Liver (tissue), 9 donors: ENCODE results near the gene OR10H4. TPM values are rescaled to one million over a fixed set of nuclear protein-coding genes. Genes with fewer than 3 reads are reported as not detected.

Experiments used
- DNase-seq: peaks from one replicate; pipeline ENCODE4 v3.0.0-alpha.2; 2017; ENCODE audit warnings: low spot score
- H3K27ac ChIP-seq, 2 donors: one replicate each; pipeline ENCODE4 v1.7.0; 2013; ENCODE audit warnings: inconsistent platforms in 2 of 2, low read length in 2 of 2, control low read depth in 1 of 2, low read depth in 1 of 2, mild to moderate bottlenecking in 1 of 2
- H3K27me3 ChIP-seq, 4 donors: one replicate each; pipeline versions ENCODE4 v1.6.1 to v1.7.0; 2013; ENCODE audit warnings: low read length in 3 of 4, inconsistent platforms in 1 of 4, mild to moderate bottlenecking in 1 of 4, moderate library complexity in 1 of 4; ENCODE audit not compliant: control insufficient read depth in 4 of 4, insufficient read depth in 4 of 4
- H3K36me3 ChIP-seq, 4 donors: one replicate each; pipeline versions ENCODE4 v1.6.1 to v1.7.0; 2013; ENCODE audit warnings: low read length in 3 of 4, mild to moderate bottlenecking in 3 of 4, low read depth in 1 of 4, moderate library complexity in 1 of 4; ENCODE audit not compliant: control insufficient read depth in 4 of 4, insufficient read depth in 3 of 4
- H3K4me1 ChIP-seq, 4 donors: one replicate each; pipeline versions ENCODE4 v1.6.1 to v1.7.0; 2013; ENCODE audit warnings: low read length in 3 of 4, mild to moderate bottlenecking in 3 of 4, moderate library complexity in 1 of 4; ENCODE audit not compliant: control insufficient read depth in 4 of 4, insufficient read depth in 4 of 4
- H3K4me3 ChIP-seq, 3 donors: one replicate each; pipeline versions ENCODE4 v1.6.1 to v1.7.0; 2013; ENCODE audit warnings: low read length in 3 of 3, control low read depth in 1 of 3, low read depth in 1 of 3, mild to moderate bottlenecking in 1 of 3
- H3K9ac ChIP-seq, 2 donors: one replicate each; pipeline ENCODE4 v1.7.0; 2013; ENCODE audit warnings: low read length in 2 of 2, mild to moderate bottlenecking in 2 of 2, moderate library complexity in 2 of 2, control low read depth in 1 of 2, low read depth in 1 of 2
- H3K9me3 ChIP-seq, 4 donors: one replicate each; pipeline versions ENCODE4 v1.6.1 to v1.7.0; 2013; ENCODE audit warnings: low read length in 3 of 4; ENCODE audit not compliant: control insufficient read depth in 4 of 4
- EGR1 ChIP-seq, 2 donors: IDR thresholded peaks; 2 replicates each; pipeline ENCODE4 v1.6.1; 2016 to 2018; ENCODE audit warnings: antibody characterized with exemption in 2 of 2, low read depth in 2 of 2
- GABPA ChIP-seq, 2 donors: IDR thresholded peaks in 1 of 2; conservative IDR thresholded peaks in 1 of 2; 2 replicates each; pipeline ENCODE4 v1.6.1; 2016; ENCODE audit warnings: antibody characterized with exemption in 2 of 2, mild to moderate bottlenecking in 1 of 2, moderate library complexity in 1 of 2
- HNF4A ChIP-seq, 2 donors: conservative IDR thresholded peaks; 2 replicates each; pipeline ENCODE4 v1.6.1; 2016; ENCODE audit warnings: antibody characterized with exemption in 2 of 2, mild to moderate bottlenecking in 2 of 2
- HNF4G ChIP-seq: IDR thresholded peaks from 2 replicates; pipeline ENCODE4 v1.6.1; 2016; ENCODE audit warnings: antibody characterized with exemption
- JUND ChIP-seq, 2 donors: IDR thresholded peaks; 2 replicates each; pipeline ENCODE4 v1.6.1; 2016; ENCODE audit warnings: antibody characterized with exemption in 2 of 2
- NR2F2 ChIP-seq: IDR thresholded peaks from 2 replicates; pipeline ENCODE4 v1.6.1; 2016; ENCODE audit warnings: antibody characterized with exemption
- RAD21 ChIP-seq, 2 donors: IDR thresholded peaks; 2 replicates each; pipeline ENCODE4 v1.6.1; 2016; ENCODE audit warnings: antibody characterized with exemption in 2 of 2, mild to moderate bottlenecking in 2 of 2
- RXRA ChIP-seq, 2 donors: IDR thresholded peaks; 2 replicates each; pipeline ENCODE4 v1.6.1; 2017 to 2018; ENCODE audit warnings: antibody characterized with exemption in 2 of 2, mild to moderate bottlenecking in 1 of 2
- SP1 ChIP-seq: IDR thresholded peaks from 2 replicates; pipeline ENCODE4 v1.6.1; 2018; ENCODE audit warnings: antibody characterized with exemption, mild to moderate bottlenecking
- YY1 ChIP-seq: IDR thresholded peaks from 2 replicates; pipeline ENCODE4 v1.6.1; 2016; ENCODE audit warnings: antibody characterized with exemption, mild to moderate bottlenecking
- WGBS: extraction: QIAGEN DNeasy Blood & Tissue Kit; methylation state at CpG from one replicate; pipeline ENCODE4 v1.1.7; 2013; 5-methylcytosine and 5-hydroxymethylcytosine counted together
- polyA plus RNA-seq, 2 donors: library from polyadenylated mRNA; stranded (reverse) in 1 of 2; unstranded in 1 of 2; fragments of 200-250 nt in 1 of 2; fragments of >200 nt in 1 of 2; fragmentation: Nextera tagmentation in 1 of 2; extraction: Ambion mirVana in 1 of 2; gene quantifications; one replicate each; pipeline versions ENCODE4 v1.2.1 to v1.2.3, GENCODE V29; 2013 to 2015
- total RNA-seq, 2 donors: library from RNA; depleted of rRNA; stranded (reverse); fragments of >200 nt; gene quantifications; one replicate each; pipeline ENCODE4 v1.2.3, GENCODE V29; 2014
- TF ChIP-seq, protein P1 (sequence below): IDR thresholded peaks from 2 replicates; pipeline ENCODE4 v1.6.1; 2016; ENCODE audit warnings: antibody characterized with exemption
- TF ChIP-seq, protein P2 (sequence below): IDR thresholded peaks from 2 replicates; pipeline ENCODE4 v1.6.1; 2016; ENCODE audit warnings: antibody characterized with exemption
- TF ChIP-seq, protein P3 (sequence below): IDR thresholded peaks from 2 replicates; pipeline ENCODE4 v1.6.1; 2016; ENCODE audit warnings: antibody characterized with exemption, mild to moderate bottlenecking
- TF ChIP-seq, protein P4 (sequence below): fragments of 150-350 bp; IDR thresholded peaks from 2 replicates; pipeline ENCODE4 v1.5.1; 2017; ENCODE audit warnings: improper control_type of control experiment, low read depth, low read length; ENCODE audit not compliant: missing input control
- donor health status: healthy.
- donor health status: healthy.
- donor health status: healthy.
- donor health status: healthy.
- donor health status: healthy.

Gene OR10H4
- total and polyA plus RNA-seq, 4 donors = not detected

DNA sequence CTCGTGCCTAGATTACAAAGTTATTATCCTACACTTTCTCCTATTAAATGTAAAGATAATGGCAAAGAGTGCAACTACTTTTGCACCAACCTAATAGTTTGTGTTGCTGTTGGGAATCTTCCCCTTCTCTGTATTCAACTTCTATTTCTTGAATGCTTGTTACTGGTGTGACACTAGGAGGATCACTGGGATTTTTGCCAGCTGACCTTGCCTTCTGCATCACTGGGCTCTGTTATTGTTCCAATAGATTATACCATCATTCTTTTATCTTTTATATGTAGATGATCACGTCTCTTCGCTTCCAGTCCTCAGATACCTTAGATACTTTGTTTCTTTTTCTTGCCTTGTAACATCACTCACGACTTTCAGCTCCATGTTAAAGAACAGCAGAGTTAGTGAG is 3.5 kb upstream of the OR10H4 start:
- TF ChIP-seq SP1 (no peak), GABPA (IDR thresholded peaks at IDR 0.05 in 1 of 2, conservative IDR thresholded peaks at IDR 0.05 in 1 of 2) (no peak), RXRA (IDR thresholded peaks at IDR 0.05) (no peak)
- TF ChIP-seq, protein P1, sequence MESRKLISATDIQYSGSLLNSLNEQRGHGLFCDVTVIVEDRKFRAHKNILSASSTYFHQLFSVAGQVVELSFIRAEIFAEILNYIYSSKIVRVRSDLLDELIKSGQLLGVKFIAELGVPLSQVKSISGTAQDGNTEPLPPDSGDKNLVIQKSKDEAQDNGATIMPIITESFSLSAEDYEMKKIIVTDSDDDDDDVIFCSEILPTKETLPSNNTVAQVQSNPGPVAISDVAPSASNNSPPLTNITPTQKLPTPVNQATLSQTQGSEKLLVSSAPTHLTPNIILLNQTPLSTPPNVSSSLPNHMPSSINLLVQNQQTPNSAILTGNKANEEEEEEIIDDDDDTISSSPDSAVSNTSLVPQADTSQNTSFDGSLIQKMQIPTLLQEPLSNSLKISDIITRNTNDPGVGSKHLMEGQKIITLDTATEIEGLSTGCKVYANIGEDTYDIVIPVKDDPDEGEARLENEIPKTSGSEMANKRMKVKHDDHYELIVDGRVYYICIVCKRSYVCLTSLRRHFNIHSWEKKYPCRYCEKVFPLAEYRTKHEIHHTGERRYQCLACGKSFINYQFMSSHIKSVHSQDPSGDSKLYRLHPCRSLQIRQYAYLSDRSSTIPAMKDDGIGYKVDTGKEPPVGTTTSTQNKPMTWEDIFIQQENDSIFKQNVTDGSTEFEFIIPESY = no peak
- H3K9me3 ChIP-seq = peaks cover 0 to 3% (median under 1%) of the 10 kb centered on the region in 4 donors
- no peak overlapping the region for H3K9ac ChIP-seq
- no peak overlapping the region for H3K4me3 ChIP-seq
- H3K27me3 ChIP-seq = no peaks in the 10 kb centered on the region
- no peaks in the 10 kb centered on the region for H3K36me3 ChIP-seq
- no peak for DNase-seq
- WGBS = 61% methylated on average over 4 of the region's 4 CpGs
- no peaks in the 10 kb centered on the region for H3K4me1 ChIP-seq
- no peak overlapping the region for H3K27ac ChIP-seq

DNA sequence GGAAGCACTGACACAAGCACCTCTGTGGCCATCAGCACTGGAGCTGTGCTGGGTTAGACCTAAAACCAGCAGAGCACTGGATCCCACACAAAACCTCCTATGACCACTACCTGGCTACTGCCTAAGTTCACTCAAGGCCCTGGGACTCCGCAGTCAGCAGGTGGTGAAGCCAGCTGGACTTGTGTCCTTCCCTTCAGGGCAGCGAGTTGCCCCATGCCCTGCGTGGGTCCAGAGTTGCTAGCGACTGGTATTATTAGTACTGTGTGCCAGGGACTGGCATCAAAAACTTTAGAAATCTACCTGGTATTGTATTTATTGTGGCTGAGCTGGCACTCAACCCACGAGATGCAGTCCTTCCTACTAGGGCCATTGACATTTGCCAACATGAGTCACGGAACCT is 6.0 kb downstream of the OR10H4 start:
- peak overlapping the region in 1 of 2 donors; percentile 5 for H3K27ac ChIP-seq
- DNase-seq = no peak
- peaks cover 0 to 11% (median 5%) of the 10 kb centered on the region in 4 donors for H3K4me1 ChIP-seq
- 40% methylated on average over 6 of the region's 6 CpGs for WGBS
- TF ChIP-seq, protein P2, sequence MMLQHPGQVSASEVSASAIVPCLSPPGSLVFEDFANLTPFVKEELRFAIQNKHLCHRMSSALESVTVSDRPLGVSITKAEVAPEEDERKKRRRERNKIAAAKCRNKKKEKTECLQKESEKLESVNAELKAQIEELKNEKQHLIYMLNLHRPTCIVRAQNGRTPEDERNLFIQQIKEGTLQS = no peak
- TF ChIP-seq RAD21 (IDR thresholded peaks at IDR 0.05) = peak in 1 of 2 donors; percentile 6
- TF ChIP-seq HNF4A (conservative IDR thresholded peaks at IDR 0.05) = peak; percentile 72 to 80
- peak; percentile 37 for TF ChIP-seq SP1
- peak; percentile 14 for TF ChIP-seq YY1
- peak; percentile 14 for TF ChIP-seq HNF4G
- TF ChIP-seq RXRA (IDR thresholded peaks at IDR 0.05) = peak; percentile 59 to 64
- no peak for TF ChIP-seq NR2F2
- TF ChIP-seq JUND (IDR thresholded peaks at IDR 0.05) = peak in 1 of 2 donors; percentile 18
- H3K4me3 ChIP-seq = no peak overlapping the region
- H3K27me3 ChIP-seq = no peaks in the 10 kb centered on the region
- H3K9ac ChIP-seq = no peak overlapping the region
- no peaks in the 10 kb centered on the region for H3K9me3 ChIP-seq
- no peaks in the 10 kb centered on the region for H3K36me3 ChIP-seq

DNA sequence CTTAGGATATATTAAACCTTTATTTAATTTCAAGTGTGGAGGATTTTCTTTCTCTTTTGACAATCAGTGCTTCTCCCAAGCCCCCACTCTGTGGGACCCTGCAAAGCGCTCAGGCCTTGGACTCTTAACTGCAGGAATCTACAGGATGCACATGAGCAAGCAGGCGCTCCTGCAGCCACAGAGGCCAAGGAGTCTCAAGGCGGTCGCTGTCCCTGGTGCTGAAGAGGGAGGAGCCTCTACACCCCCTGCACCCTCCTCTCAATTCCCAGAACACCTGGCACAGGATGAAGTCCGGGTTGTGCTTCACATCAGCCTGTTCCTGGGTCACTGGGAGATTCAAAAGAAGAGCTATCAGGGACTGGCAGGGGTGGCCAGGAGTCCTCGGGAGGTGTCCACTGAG is 13.5 kb downstream of the OR10H4 start:
- Histone ChIP-seq H3K27ac (no peak overlapping the region), H3K9me3 (no peaks in the 10 kb centered on the region), H3K9ac (no peak overlapping the region), H3K4me3 (no peak overlapping the region), H3K27me3 (no peaks in the 10 kb centered on the region), H3K4me1 (no peaks in the 10 kb centered on the region), H3K36me3 (no peaks in the 10 kb centered on the region)
- 67% methylated on average over 6 of the region's 6 CpGs for WGBS
- no peak for DNase-seq
- TF ChIP-seq YY1 (no peak), EGR1 (IDR thresholded peaks at IDR 0.05; ENCODE audit: low read depth in 2 of 2) (no peak), GABPA (IDR thresholded peaks at IDR 0.05 in 1 of 2, conservative IDR thresholded peaks at IDR 0.05 in 1 of 2) (no peak)
- TF ChIP-seq, protein P3, sequence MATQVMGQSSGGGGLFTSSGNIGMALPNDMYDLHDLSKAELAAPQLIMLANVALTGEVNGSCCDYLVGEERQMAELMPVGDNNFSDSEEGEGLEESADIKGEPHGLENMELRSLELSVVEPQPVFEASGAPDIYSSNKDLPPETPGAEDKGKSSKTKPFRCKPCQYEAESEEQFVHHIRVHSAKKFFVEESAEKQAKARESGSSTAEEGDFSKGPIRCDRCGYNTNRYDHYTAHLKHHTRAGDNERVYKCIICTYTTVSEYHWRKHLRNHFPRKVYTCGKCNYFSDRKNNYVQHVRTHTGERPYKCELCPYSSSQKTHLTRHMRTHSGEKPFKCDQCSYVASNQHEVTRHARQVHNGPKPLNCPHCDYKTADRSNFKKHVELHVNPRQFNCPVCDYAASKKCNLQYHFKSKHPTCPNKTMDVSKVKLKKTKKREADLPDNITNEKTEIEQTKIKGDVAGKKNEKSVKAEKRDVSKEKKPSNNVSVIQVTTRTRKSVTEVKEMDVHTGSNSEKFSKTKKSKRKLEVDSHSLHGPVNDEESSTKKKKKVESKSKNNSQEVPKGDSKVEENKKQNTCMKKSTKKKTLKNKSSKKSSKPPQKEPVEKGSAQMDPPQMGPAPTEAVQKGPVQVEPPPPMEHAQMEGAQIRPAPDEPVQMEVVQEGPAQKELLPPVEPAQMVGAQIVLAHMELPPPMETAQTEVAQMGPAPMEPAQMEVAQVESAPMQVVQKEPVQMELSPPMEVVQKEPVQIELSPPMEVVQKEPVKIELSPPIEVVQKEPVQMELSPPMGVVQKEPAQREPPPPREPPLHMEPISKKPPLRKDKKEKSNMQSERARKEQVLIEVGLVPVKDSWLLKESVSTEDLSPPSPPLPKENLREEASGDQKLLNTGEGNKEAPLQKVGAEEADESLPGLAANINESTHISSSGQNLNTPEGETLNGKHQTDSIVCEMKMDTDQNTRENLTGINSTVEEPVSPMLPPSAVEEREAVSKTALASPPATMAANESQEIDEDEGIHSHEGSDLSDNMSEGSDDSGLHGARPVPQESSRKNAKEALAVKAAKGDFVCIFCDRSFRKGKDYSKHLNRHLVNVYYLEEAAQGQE = peak; percentile 93
- TF ChIP-seq, protein P4, sequence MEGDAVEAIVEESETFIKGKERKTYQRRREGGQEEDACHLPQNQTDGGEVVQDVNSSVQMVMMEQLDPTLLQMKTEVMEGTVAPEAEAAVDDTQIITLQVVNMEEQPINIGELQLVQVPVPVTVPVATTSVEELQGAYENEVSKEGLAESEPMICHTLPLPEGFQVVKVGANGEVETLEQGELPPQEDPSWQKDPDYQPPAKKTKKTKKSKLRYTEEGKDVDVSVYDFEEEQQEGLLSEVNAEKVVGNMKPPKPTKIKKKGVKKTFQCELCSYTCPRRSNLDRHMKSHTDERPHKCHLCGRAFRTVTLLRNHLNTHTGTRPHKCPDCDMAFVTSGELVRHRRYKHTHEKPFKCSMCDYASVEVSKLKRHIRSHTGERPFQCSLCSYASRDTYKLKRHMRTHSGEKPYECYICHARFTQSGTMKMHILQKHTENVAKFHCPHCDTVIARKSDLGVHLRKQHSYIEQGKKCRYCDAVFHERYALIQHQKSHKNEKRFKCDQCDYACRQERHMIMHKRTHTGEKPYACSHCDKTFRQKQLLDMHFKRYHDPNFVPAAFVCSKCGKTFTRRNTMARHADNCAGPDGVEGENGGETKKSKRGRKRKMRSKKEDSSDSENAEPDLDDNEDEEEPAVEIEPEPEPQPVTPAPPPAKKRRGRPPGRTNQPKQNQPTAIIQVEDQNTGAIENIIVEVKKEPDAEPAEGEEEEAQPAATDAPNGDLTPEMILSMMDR = no peak
